A549 (cell line): ENCODE measurements around the gene VASN.

Experiments
- EP300 ChIP-seq, 2 experiments: fragments of >200 bp; sonication (Bioruptor Twin); formaldehyde crosslinking; IDR thresholded peaks; 2 replicates in 1 of 2; 3 replicates in 1 of 2; pipeline ENCODE4 v1.6.1; 2016 to 2017
- JUNB ChIP-seq: fragments of >200 bp; sonication (Bioruptor Twin); formaldehyde crosslinking; IDR thresholded peaks from 2 replicates; pipeline ENCODE4 v1.6.1; 2016
- NPAS2 ChIP-seq: fragments of 250-450 bp; sonication (Bioruptor Pico); IDR thresholded peaks from 2 replicates; pipeline ENCODE4 v1.8.0; 2022; ENCODE audit warnings: mild to moderate bottlenecking, moderate library complexity, borderline replicate concordance
- POLR2A ChIP-seq: IDR thresholded peaks from 2 replicates; pipeline ENCODE4 v1.6.1; 2012; ENCODE audit warnings: mild to moderate bottlenecking, low read length
- RAD21 ChIP-seq, 2 experiments: fragments of >200 bp in 1 of 2; sonication (Bioruptor Twin) in 1 of 2; formaldehyde crosslinking in 1 of 2; IDR thresholded peaks in 1 of 2; conservative IDR thresholded peaks in 1 of 2; 2 replicates in 1 of 2; 3 replicates in 1 of 2; pipeline ENCODE4 v1.6.1; 2012 to 2018; ENCODE audit warnings: inconsistent platforms in 1 of 2
- TP53 ChIP-seq: fragments of 250-450 bp; sonication (Bioruptor Pico); IDR thresholded peaks from 2 replicates; pipeline ENCODE4 v1.5.0; 2021; ENCODE audit warnings: mild to moderate bottlenecking, moderate library complexity
- ZSCAN20 ChIP-seq: fragments of 250-450 bp; sonication (Bioruptor Pico); IDR thresholded peaks from 2 replicates; pipeline ENCODE4 v1.8.0; 2022; ENCODE audit warnings: mild to moderate bottlenecking, moderate library complexity
- TF ChIP-seq, protein P1 (sequence below): fragments of 250-450 bp; sonication (Bioruptor Pico); IDR thresholded peaks from 2 replicates; pipeline ENCODE4 v1.5.0; 2021; ENCODE audit warnings: mild to moderate bottlenecking, moderate library complexity, borderline replicate concordance
- TF ChIP-seq, protein P2 (sequence below): fragments of >200 bp; sonication (Bioruptor Twin); formaldehyde crosslinking; IDR thresholded peaks from 3 replicates; pipeline ENCODE4 v1.5.1; 2016
- TF ChIP-seq, protein P3 (sequence below): IDR thresholded peaks from 2 replicates; pipeline ENCODE4 v1.6.1; 2012

DNA sequence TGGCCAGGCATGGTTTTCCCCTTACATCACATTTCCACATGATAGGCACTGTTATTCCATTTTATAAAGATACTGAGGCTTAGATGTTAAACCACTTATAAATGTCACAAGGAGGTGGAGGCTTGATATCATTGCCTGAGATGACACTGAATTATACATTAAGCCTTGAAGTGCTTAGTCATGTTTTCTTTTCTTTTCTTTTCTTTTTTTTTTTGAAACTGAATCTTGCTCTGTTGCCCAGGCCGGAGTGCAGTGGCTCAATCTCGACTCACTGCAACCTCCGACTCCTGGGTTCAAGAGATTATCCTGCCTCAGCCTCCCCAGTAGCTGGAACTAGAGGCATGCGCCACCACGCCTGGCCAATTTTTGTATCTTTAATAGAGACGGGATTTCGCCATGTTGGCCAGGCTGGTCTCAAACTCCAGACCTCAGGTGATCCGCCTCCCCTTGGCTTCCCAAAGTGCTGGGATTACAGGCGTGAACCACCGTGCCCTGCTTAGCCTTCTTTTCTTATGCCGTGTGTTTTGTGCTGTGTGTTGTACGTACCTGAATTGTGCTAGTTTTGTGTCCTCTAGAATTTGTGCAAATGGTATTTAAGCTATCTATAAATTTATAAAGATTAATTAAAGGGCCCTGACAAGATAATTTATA, 55.2 kb downstream of the VASN start:
- TF ChIP-seq, protein P1, sequence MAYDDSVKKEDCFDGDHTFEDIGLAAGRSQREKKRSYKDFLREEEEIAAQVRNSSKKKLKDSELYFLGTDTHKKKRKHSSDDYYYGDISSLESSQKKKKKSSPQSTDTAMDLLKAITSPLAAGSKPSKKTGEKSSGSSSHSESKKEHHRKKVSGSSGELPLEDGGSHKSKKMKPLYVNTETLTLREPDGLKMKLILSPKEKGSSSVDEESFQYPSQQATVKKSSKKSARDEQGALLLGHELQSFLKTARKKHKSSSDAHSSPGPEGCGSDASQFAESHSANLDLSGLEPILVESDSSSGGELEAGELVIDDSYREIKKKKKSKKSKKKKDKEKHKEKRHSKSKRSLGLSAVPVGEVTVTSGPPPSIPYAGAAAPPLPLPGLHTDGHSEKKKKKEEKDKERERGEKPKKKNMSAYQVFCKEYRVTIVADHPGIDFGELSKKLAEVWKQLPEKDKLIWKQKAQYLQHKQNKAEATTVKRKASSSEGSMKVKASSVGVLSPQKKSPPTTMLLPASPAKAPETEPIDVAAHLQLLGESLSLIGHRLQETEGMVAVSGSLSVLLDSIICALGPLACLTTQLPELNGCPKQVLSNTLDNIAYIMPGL (CRISPR knock-in tag): no peak
- TF ChIP-seq JUNB (no peak), POLR2A (no peak), RAD21 (conservative IDR thresholded peaks at IDR 0.05 in 1 of 2, IDR thresholded peaks at IDR 0.05 in 1 of 2) (no peak), NPAS2 (no peak), ZSCAN20 (CRISPR knock-in tag) (no peak), EP300 (IDR thresholded peaks at IDR 0.05) (no peak), TP53 (CRISPR knock-in tag) (no peak)
- TF ChIP-seq, protein P2, sequence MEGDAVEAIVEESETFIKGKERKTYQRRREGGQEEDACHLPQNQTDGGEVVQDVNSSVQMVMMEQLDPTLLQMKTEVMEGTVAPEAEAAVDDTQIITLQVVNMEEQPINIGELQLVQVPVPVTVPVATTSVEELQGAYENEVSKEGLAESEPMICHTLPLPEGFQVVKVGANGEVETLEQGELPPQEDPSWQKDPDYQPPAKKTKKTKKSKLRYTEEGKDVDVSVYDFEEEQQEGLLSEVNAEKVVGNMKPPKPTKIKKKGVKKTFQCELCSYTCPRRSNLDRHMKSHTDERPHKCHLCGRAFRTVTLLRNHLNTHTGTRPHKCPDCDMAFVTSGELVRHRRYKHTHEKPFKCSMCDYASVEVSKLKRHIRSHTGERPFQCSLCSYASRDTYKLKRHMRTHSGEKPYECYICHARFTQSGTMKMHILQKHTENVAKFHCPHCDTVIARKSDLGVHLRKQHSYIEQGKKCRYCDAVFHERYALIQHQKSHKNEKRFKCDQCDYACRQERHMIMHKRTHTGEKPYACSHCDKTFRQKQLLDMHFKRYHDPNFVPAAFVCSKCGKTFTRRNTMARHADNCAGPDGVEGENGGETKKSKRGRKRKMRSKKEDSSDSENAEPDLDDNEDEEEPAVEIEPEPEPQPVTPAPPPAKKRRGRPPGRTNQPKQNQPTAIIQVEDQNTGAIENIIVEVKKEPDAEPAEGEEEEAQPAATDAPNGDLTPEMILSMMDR: no peak
- TF ChIP-seq, protein P3, sequence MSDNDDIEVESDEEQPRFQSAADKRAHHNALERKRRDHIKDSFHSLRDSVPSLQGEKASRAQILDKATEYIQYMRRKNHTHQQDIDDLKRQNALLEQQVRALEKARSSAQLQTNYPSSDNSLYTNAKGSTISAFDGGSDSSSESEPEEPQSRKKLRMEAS: no peak
